Measurements from ENCODE around the gene OSGIN1.

OSGIN1 gene

GRCh38 chr16:83952940-83953795, at the start of gene OSGIN1:
TSS of gene OSGIN1 (plus strand) at chr16:83953240. CDS start at chr16:83957672, 4,432 bp downstream.
- DNase-seq = peak; percentile 71

GRCh38 chr16:83903751-83904150, 49.3 kb upstream of the OSGIN1 start:
- no peak for DNase-seq

- no peak for DNase-seq
Observed at GRCh38 chr16:83906683-83907082, 46.4 kb upstream of the OSGIN1 start.

- no peak for DNase-seq
Observed at GRCh38 chr16:83907111-83907510, 45.9 kb upstream of the OSGIN1 start.

- DNase-seq = no peak
Observed at GRCh38 chr16:83907631-83908250, 45.3 kb upstream of the OSGIN1 start.

GRCh38 chr16:83908798-83909197, 44.2 kb upstream of the OSGIN1 start:
- DNase-seq = no peak

- DNase-seq = no peak
Observed at GRCh38 chr16:83911290-83911689, 41.8 kb upstream of the OSGIN1 start.

GRCh38 chr16:83912519-83913244, 40.4 kb upstream of the OSGIN1 start:
- no peak for DNase-seq

GRCh38 chr16:83913245-83913633, 39.8 kb upstream of the OSGIN1 start:
- no peak for DNase-seq

- DNase-seq = no peak
Observed at GRCh38 chr16:83914091-83914710, 38.8 kb upstream of the OSGIN1 start.

GRCh38 chr16:83915081-83915480, 38.0 kb upstream of the OSGIN1 start:
- no peak for DNase-seq

GRCh38 chr16:83915491-83915890, 37.5 kb upstream of the OSGIN1 start:
- no peak for DNase-seq

GRCh38 chr16:83917152-83918120, 35.6 kb upstream of the OSGIN1 start:
- no peak for DNase-seq

- DNase-seq = no peak
Observed at GRCh38 chr16:83920894-83921491, 32.0 kb upstream of the OSGIN1 start.

- DNase-seq = no peak
Observed at GRCh38 chr16:83923581-83924365, 29.3 kb upstream of the OSGIN1 start.

GRCh38 chr16:83924686-83925085, 28.4 kb upstream of the OSGIN1 start:
- DNase-seq = no peak

- DNase-seq = no peak
Observed at GRCh38 chr16:83925095-83925905, 27.7 kb upstream of the OSGIN1 start.

- DNase-seq = no peak
Observed at GRCh38 chr16:83925957-83926725, 26.9 kb upstream of the OSGIN1 start.

Measured in CD4-positive, alpha-beta T cell treated with Interferon gamma for 1 hour (primary cell).